Measurements from ENCODE around the gene ABR.
"Not testable (repeated sequence)": the region's sequence is repeated elsewhere in the genome, so short reads cannot be mapped to it uniquely, and the experiment has no call there.

The ABR gene

GRCh38 chr17:1173432-1174262 is 6.1 kb downstream of the ABR start:
- no peak for DNase-seq

DNA sequence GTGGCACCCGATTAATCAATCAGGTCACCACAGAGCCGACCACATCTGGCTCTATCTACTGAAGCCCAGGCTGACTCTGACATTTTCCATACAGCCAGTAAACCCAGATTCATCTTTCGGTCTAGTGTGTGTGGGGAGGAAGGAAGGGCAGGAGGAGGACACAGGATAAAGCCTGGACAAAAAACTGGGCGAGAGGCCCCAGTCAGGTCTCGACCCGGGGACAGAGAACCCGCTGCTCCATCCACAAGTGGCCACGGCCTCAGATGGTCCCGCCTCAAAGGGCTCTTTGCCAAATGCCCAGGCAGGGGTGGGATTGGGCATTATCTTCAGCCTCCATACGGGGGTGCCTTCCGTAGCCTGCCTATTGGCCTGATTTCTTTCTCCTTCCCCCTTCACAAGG is 7.8 kb downstream of the ABR start:
- no peak for DNase-seq

DNA sequence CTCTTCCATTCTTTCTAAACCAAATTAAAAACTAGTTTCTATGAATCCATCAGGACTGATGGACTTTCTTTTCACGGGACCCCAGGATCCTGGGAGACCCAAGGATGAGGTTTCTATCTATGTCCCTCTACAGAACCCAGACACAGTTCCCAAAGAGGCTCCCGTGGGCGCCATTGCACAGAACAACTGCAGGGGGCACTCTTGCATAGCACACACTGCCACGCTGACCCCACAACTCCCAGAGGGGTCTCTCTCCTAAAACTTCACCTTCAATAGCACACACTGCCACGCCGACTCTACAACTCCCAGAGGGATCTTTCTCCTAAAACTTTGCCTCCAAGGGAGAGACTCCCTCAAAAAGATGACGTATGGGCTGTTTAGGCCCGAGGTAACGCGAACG is 9.0 kb downstream of the ABR start:
- DNase-seq, result no peak

DNA sequence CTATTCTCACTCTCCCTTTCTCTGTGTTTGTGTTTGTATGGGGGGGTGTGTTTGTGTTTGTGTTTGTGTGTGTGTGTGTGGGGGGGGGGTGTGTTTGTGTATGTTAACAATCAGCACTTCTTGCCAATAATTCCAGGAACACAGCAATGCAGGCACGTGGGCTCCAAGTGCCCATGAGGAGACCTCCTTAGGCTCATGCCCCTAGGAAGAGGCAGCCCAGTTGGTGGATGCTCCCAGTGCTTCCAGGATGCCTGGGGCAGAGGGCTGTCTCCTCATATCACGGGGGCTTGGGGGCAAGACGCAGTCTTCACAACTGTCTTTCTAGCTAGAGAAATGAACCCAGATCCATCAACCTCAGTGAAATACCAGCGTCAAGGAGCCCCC is 9.9 kb downstream of the ABR start:
- DNase-seq, result no peak

- DNase-seq, result no peak
Observed at GRCh38 chr17:1169221-1169928, 10.4 kb downstream of the ABR start.

GRCh38 chr17:1168533-1169220 is 11.1 kb downstream of the ABR start:
- DNase-seq, result no peak

GRCh38 chr17:1166276-1166675 is 13.5 kb downstream of the ABR start:
- no peak for DNase-seq

GRCh38 chr17:1165836-1166235 is 13.9 kb downstream of the ABR start:
- DNase-seq, result no peak

DNA sequence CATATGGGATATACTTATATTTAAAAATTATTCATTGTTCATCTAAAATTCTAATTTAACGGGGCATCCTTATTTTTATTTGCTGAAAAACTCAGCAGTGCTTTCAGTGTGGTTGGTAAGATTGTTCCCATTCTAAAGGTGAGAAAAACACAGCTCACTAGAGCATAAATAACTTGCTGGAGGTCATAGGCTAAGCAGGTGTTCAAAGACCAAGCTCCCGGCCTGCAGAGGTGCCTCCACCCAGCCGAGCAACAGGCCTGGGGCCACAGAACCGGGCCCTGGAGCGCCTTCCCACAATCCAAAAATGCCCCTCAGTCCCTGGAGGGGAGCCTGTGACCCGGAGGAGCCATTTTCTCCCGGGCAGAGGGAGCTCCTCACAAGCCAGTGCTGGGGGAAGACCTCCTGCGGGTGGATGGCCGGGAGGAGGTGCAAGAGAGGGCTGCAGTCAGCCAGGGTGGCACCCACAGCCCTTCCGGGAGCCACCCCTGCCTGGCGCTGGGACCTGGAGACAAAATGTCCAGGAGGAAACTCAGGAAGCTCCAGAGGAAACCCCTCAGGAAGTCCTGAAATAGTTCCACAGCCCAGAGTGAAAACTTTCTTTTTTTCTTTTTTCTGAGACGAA is 14.7 kb downstream of the ABR start:
- DNase-seq, result no peak

- no peak for DNase-seq
Observed at GRCh38 chr17:1162116-1162855, 17.5 kb downstream of the ABR start.

DNA sequence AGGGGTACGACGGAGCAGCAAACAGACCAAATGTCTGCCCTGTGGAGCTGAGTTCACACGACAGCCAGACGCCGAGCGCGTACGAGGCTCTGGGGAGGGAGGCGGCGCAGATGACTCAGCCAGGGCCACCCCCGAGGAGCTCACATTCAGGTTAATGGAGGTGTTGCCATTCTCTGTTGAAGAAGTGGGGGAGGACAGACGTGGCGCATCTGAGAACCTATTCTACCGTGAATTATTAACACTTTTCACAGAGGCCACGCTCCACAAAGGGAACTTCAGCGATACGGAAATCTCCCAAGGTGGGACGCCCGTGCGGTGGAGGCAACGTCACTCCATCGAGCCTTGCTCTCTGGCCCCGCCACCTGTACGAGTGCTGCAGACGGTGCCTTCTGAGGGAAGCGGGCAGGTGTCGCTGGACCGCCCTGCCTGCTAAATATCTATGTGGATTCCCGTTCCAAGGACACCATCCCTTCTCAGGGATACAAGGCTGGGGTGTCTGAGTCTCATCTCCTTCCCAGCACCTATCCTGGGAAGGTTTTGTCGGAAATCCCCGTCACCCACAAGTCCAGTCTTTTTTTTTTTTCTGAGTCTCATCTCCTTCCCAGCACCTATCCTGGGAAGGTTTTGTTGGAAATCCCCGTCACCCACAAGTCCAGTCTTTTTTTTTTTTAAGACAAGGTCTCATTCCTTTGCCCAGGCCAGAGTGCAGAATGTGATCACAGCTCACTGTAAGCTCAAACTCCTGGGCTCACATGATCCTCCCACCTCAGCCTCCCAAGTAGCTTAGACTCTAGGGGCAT is 19.0 kb downstream of the ABR start:
- DNase-seq, result no peak

GRCh38 chr17:1159431-1160180 is 20.2 kb downstream of the ABR start:
- DNase-seq, result no peak

DNA sequence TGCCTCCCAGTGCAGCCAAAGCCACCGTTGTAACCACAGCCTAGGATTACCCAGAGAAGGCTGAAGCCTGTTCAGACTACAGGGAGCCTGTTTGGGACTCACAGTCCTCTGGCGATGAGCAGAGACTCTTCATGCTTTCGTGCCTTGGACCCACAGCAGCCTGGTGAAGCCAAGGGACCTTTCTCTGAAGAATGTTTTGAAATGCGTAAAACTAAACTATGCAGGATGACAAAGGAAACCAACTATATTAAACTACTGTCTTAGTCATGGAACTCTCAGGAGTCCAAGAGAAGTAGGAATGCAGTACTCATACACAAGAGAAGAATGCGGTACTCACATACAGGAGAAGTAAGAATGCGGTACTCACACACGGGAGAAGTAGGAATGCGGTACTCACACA is 20.9 kb downstream of the ABR start:
- no peak for DNase-seq

DNA sequence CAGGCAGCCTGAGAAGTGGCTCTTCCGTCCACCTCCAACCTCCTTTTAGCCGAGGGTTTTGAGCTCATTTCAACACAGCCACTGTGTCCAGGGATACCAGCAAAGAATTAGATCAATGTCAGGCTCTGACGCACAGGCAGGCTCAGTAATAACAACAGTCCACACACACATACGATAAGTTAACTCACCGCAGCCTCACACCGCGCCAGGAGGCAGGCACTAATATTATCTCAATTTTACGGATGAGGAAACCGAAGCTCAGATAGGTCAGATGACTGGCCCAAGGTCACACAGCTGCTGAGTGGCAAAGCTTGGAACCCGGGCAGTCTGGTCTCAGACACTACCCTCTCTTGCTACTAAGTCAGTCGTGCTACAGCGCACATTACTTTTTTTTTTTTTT is 22.9 kb downstream of the ABR start:
- no peak for DNase-seq

DNA sequence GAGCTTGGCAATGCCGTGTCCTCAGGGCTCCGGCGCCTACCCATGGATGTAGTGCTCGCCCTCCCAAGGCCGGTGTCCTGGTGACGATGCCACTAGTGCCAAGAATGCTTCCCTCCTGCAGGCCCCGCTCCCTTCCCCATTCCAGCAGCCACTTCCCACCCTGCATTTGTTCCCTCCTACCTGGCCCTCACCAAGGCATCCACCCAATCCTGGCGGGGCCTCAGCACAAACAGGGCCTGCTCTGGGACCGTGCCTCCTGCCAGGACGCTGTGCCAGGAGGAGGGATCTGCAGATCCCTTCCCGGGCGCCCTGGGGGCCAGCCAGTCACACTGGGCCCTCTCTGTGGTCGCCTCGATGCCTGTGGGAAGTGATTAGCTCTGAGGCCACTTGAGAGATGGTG is 25.1 kb downstream of the ABR start:
- no peak for DNase-seq

DNA sequence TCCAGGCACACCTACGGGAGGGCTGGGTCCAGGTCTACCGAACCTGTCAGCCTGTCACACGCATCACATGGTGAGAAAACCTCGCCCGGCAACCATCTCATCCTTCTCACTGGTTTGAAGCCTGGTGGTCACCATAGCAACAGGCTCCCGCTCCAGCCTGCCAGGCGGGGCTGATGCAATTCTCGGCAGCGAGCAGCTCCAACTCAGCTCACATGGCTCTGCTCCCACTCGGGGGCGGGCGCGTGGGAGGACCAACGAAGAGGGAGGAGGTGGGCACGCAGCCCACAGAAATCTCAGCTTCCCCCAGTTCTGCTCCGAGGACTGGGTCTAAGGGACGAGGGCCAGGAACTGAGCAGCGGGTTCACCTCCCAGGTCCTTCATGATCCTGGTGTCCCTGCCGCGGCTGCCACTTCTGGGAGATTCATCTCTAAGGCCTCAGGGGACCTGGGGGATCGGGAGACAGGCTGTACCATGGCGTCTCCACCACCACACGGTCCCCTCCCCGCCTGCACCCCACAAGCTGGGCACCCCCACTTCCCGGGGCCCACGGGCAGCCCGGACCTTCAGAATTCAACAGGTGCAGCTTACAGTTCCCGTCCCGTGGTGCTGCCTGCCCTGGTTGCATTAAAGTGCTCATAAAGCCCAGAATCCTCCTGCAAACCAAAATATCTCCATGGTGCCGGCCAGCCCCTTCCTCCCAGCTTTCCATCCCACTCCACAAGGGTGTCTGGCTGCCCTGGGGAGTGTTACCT is 25.8 kb downstream of the ABR start:
- peak; percentile 66 for DNase-seq

- DNase-seq, result not testable (repeated sequence)
Observed at GRCh38 chr17:1152582-1152981, 27.2 kb downstream of the ABR start.

GRCh38 chr17:1150863-1151600 is 28.7 kb downstream of the ABR start:
- no peak for DNase-seq

DNA sequence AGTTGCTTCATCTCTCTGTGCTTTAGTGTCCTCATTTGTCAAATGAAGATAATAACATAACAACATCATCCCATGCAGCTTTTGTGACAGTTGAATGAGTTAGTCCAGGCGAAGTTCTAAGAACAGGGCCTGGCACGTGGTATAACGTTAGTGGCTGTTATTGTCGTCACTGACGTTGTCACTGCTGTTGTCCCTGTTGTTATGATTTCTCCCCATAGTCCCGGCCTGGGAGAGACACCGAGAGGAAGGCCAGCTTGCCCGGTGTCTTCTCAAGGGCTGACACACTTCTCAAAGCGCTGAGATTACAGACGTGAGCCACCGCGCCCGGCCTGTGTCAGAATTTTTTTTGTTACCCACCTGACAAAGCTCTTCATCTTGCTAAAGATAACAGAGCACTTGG is 29.9 kb downstream of the ABR start:
- DNase-seq, result no peak

- DNase-seq, result peak; percentile 76
Observed at GRCh38 chr17:1147664-1148063, 32.1 kb downstream of the ABR start.
